GM12891 (cell line): Measurements from ENCODE around the gene CACNA2D2.

ENCODE experiments used
- POLR2A ChIP-seq: IDR thresholded peaks from 2 replicates; pipeline ENCODE4 v1.6.1; 2011; ENCODE audit warnings: low read depth, low read length, control low read depth
- POLR2AphosphoS5 ChIP-seq: IDR thresholded peaks from 2 replicates; pipeline ENCODE4 v1.6.1; 2011; ENCODE audit warnings: low read depth, low read length, control low read depth

GRCh38 chr3:50551681-50552435 lies 48.4 kb upstream of the CACNA2D2 start:
- TF ChIP-seq POLR2A: no peak
- TF ChIP-seq POLR2AphosphoS5: no peak
